ENCODE measurements around the gene TMEM242.

DNA sequence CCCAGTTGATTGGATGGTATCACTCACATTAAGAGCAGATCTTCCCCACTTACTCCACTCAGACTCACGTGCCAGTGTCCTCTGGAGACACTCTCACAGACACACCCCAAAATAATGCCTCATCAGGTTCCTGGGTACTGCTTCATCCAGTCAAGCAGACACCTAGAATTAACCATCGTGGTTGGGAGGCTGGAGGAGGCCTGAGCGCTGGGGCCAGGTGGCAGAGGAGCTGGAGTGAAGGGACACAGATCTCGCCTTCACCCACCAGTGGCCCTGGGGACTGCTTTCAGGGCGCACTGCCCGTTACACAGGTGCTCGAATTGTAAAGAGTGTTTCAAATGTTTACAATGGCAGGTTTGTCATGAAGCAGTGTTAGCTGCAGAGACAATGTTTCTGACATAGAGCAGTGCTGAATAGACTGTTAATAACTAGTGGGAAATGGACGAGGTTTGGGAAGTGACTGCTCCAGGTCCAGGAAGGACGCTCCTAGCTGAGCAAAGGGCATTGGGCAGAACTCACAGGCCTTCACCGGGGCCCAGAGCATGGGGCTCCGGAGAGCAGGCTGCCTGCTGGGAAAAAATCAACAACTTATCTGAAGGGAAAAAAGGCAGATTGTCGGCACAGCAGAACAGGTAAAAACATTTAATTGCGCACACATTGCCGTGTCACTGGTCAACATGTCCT is 38.4 kb downstream of the TMEM242 start:
- TF ChIP-seq ZMAT5 (CRISPR knock-in tag; IDR thresholded peaks at IDR 0.05; ENCODE audit: borderline replicate concordance, low read depth): no peak
- no peak for TF ChIP-seq CEBPB (IDR thresholded peaks at IDR 0.05; ENCODE audit: borderline replicate concordance, low read depth, low read length)
- no peak for TF ChIP-seq KLF11 (CRISPR knock-in tag; IDR thresholded peaks at IDR 0.05)
- TF ChIP-seq EZH2 (conservative IDR thresholded peaks at IDR 0.05; ENCODE audit: low read depth, low read length): no peak
- no peak for TF ChIP-seq GABPB1 (CRISPR knock-in tag; IDR thresholded peaks at IDR 0.05)
- TF ChIP-seq, protein P1, sequence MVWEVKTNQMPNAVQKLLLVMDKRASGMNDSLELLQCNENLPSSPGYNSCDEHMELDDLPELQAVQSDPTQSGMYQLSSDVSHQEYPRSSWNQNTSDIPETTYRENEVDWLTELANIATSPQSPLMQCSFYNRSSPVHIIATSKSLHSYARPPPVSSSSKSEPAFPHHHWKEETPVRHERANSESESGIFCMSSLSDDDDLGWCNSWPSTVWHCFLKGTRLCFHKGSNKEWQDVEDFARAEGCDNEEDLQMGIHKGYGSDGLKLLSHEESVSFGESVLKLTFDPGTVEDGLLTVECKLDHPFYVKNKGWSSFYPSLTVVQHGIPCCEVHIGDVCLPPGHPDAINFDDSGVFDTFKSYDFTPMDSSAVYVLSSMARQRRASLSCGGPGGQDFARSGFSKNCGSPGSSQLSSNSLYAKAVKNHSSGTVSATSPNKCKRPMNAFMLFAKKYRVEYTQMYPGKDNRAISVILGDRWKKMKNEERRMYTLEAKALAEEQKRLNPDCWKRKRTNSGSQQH (CRISPR knock-in tag; IDR thresholded peaks at IDR 0.05; ENCODE audit: low read depth): no peak
